Loucy (cell line): Measurements from ENCODE around the gene PIN1.

ENCODE experiments used
- CTCF ChIP-seq: fragments of 200-600 bp; sonication (generic); conservative IDR thresholded peaks from 2 replicates; pipeline ENCODE4 v1.5.1; 2014; ENCODE audit warnings: mild to moderate bottlenecking, antibody characterized with exemption, low read length
- EZH2phosphoT487 ChIP-seq: fragments of 200-600 bp; IDR thresholded peaks from 2 replicates; pipeline ENCODE4 v1.6.1; 2018; ENCODE audit warnings: antibody characterized with exemption, mild to moderate bottlenecking, moderate library complexity, borderline replicate concordance

DNA sequence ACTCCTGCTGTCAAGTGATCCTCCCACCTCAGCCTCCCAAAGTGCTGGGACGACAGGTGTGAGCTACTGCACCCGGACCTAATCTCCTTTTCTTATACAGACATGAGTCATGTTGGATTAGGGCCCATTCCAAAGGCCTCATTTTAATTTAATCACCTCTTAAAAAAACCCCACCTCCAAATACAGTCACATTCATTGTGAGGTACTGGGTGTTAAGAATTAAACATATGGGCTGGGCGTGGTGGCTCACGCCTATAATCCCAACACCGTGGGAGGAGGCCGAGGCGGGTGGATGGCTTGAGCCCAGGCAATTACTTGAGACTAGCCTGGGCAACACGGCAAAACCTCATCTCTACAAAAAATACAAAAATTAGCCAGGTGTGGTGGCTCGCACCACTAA is 46.6 kb downstream of the PIN1 start:
- TF ChIP-seq EZH2phosphoT487 (no peak), CTCF (no peak)
